GM20000 (cell line): ENCODE results near the gene CAMTA1.

Source experiments
- DNase-seq: peaks from one replicate; pipeline ENCODE4 v3.0.0; 2012; ENCODE audit warnings: low spot score
- TF ChIP-seq, protein P1 (sequence below): IDR thresholded peaks from 2 replicates; pipeline ENCODE4 v1.5.1; 2012; ENCODE audit warnings: mild to moderate bottlenecking, control low read depth; ENCODE audit errors: extremely low read depth, missing control alignments

CAMTA1 gene

DNA sequence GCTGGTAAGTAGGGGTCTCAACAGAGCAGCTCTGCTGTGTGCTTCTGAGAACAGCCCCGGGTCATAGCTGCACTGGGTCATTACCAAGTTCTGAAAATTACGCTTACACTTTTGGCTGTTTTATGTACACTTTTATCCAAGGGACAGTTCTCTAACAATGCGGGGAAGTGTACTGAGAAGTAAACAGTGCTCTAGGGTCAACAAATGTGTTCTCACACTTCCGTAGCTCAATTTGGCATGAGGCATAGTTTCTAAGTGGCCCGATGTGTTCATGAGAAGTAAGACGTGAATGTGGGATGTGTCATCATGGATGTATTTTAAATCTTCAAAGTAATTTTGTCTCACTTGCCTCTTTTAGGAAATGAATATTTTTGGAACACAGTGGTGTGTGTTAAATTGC lies 975.0 kb downstream of the CAMTA1 start:
- DNase-seq = no peak
- TF ChIP-seq, protein P1, sequence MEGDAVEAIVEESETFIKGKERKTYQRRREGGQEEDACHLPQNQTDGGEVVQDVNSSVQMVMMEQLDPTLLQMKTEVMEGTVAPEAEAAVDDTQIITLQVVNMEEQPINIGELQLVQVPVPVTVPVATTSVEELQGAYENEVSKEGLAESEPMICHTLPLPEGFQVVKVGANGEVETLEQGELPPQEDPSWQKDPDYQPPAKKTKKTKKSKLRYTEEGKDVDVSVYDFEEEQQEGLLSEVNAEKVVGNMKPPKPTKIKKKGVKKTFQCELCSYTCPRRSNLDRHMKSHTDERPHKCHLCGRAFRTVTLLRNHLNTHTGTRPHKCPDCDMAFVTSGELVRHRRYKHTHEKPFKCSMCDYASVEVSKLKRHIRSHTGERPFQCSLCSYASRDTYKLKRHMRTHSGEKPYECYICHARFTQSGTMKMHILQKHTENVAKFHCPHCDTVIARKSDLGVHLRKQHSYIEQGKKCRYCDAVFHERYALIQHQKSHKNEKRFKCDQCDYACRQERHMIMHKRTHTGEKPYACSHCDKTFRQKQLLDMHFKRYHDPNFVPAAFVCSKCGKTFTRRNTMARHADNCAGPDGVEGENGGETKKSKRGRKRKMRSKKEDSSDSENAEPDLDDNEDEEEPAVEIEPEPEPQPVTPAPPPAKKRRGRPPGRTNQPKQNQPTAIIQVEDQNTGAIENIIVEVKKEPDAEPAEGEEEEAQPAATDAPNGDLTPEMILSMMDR = no peak

GRCh38 chr1:7761103-7761502 lies 975.8 kb downstream of the CAMTA1 start:
- TF ChIP-seq, protein P1 = no peak
- no peak for DNase-seq

- TF ChIP-seq, protein P1 = no peak
- DNase-seq = no peak
Observed at GRCh38 chr1:7767176-7767575, 981.9 kb downstream of the CAMTA1 start.

DNA sequence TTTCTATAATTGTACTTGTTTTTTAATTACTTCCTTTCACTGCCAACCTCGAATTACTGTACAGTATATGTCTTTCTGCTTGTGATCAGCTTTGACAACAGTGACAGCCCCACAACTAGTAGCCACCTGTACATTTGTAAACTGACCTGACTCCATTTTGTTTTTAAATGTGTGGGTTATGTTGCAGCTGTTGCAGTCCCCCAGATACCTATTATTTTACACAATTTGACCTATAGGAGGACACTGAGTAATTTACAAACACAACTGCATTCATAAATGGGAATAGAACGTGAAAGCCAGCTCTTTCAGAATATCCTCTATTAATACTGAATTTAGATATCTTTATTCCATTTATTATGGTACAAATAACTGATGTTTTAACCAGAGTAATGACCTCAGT lies 983.3 kb downstream of the CAMTA1 start:
- TF ChIP-seq, protein P1 = no peak
- DNase-seq = no peak

GRCh38 chr1:7769673-7770412 lies 984.6 kb downstream of the CAMTA1 start:
- TF ChIP-seq, protein P1 = no peak

GRCh38 chr1:7770669-7770996 lies 985.4 kb downstream of the CAMTA1 start:
- peak; percentile 48 for DNase-seq

More at GRCh38 chr1:7769673-7770412, 984.6 kb downstream of the CAMTA1 start:
- DNase-seq = no peak

More at GRCh38 chr1:7770669-7770996, 985.4 kb downstream of the CAMTA1 start:
- TF ChIP-seq, protein P1 = no peak
